AG04450 (cell line): Measurements from ENCODE around the gene UBAP1L. TPM values are rescaled to one million over a fixed set of nuclear protein-coding genes. Genes with fewer than 3 reads are reported as not detected.

Source experiments
- CTCF ChIA-PET: fragments of 300-600, 350-600 bp; formaldehyde crosslinking; extraction: SDS; loops from one replicate; lab custom pipeline; 2022; ENCODE audit warnings: antibody characterized with exemption, inconsistent platforms; lab: Charles Lee
- POLR2A ChIA-PET: fragments of 350-600 bp; formaldehyde crosslinking; extraction: SDS; loops from one replicate; lab custom pipeline; 2021; ENCODE audit warnings: antibody characterized with exemption, inconsistent platforms; lab: Yijun Ruan, JAX
- DNase-seq: peaks from one replicate; pipeline ENCODE4 v3.0.0-alpha.2; 2011; ENCODE audit warnings: low read depth, low spot score
- H3K27ac ChIP-seq: one replicate; pipeline ENCODE4 v1.5.1; 2012; ENCODE audit warnings: low read depth, low read length, control low read depth
- H3K27me3 ChIP-seq: one replicate; pipeline ENCODE4 v1.6.0; 2012; ENCODE audit warnings: low read length; ENCODE audit not compliant: control insufficient read depth, insufficient read depth
- H3K4me3 ChIP-seq: 2 replicates; pipeline ENCODE4 v1.5.1; 2011; ENCODE audit warnings: mild to moderate bottlenecking, low read depth, low read length, control low read depth
- H3K9me3 ChIP-seq: 2 replicates; pipeline ENCODE4 v1.5.1; 2012; ENCODE audit warnings: low read length; ENCODE audit not compliant: control insufficient read depth, insufficient read depth
- CTCF ChIP-seq: IDR thresholded peaks from 2 replicates; pipeline ENCODE4 v1.5.1; 2011; ENCODE audit warnings: low read depth, low read length, control low read depth, inconsistent platforms
- polyA plus RNA-seq: library from polyadenylated mRNA; depleted of rRNA; stranded (reverse); fragments of >200 nt; gene quantifications from 2 replicates; pipeline ENCODE4 v1.2.3, GENCODE V29; 2011

The UBAP1L gene
- polyA plus RNA-seq, 1 experiment: 0.46 TPM

- CTCF ChIA-PET: interaction anchor here (0.5 to 2.1 kb wide), 3 partner anchors 10 to 41 kb away, joined by 4 to 8 read pairs (median 6); no protein-coding TSS in a partner anchor
These were observed 54.9 kb downstream of the UBAP1L start for GRCh38 chr15:65059931-65060596.

GRCh38 chr15:65059369-65059750, 55.6 kb downstream of the UBAP1L start:
- TF ChIP-seq CTCF: no peak
- ChIA-PET POLR2A (interaction anchor here (1.5 kb wide), 1 partner anchor 10 kb away, joined by 4 read pairs; no protein-coding TSS in a partner anchor), CTCF (interaction anchor here (1.9 to 2.1 kb wide), 2 partner anchors 26 to 42 kb away, joined by 6 to 8 read pairs; no protein-coding TSS in a partner anchor)
- Histone ChIP-seq H3K27me3 (peaks cover 7% of the 10 kb centered on the region), H3K9me3 (peaks cover 4% of the 10 kb centered on the region), H3K27ac (no peak overlapping the region), H3K4me3 (no peak overlapping the region)
- DNase-seq: no peak

More at GRCh38 chr15:65059931-65060596, 54.9 kb downstream of the UBAP1L start:
- POLR2A ChIA-PET: interaction anchor here (1.5 kb wide), 1 partner anchor 9 kb away, joined by 4 read pairs; no protein-coding TSS in a partner anchor
- Histone ChIP-seq H3K27ac (no peak overlapping the region), H3K4me3 (no peak overlapping the region), H3K9me3 (peaks cover 4% of the 10 kb centered on the region), H3K27me3 (peaks cover 9% of the 10 kb centered on the region)
- no peak for TF ChIP-seq CTCF
- no peak for DNase-seq

GRCh38 chr15:65058394-65059368, 56.3 kb downstream of the UBAP1L start:
- Histone ChIP-seq H3K27me3 (peaks cover 7% of the 10 kb centered on the region), H3K27ac (no peak overlapping the region), H3K9me3 (peaks cover 4% of the 10 kb centered on the region), H3K4me3 (no peak overlapping the region)
- DNase-seq: no peak
- ChIA-PET CTCF (interaction anchor here (0.5 to 1.3 kb wide), 2 partner anchors 31 to 43 kb away, joined by 3 to 4 read pairs; no protein-coding TSS in a partner anchor), POLR2A (interaction anchor here (1.5 kb wide), 1 partner anchor 10 kb away, joined by 4 read pairs; no protein-coding TSS in a partner anchor)
- TF ChIP-seq CTCF: no peak

- no peak overlapping the region for H3K4me3 ChIP-seq
- CTCF ChIA-PET: interaction anchor here (2.4 to 6.2 kb wide), 2 partner anchors 25 to 29 kb away, joined by 6 to 83 read pairs; no protein-coding TSS in a partner anchor
These were observed 57.5 kb downstream of the UBAP1L start for GRCh38 chr15:65057549-65057940.

More at GRCh38 chr15:65057549-65057940, 57.5 kb downstream of the UBAP1L start:
- POLR2A ChIA-PET: no interaction called here
- H3K27ac ChIP-seq: no peak overlapping the region
- no peak for DNase-seq
- TF ChIP-seq CTCF: no peak
- H3K9me3 ChIP-seq: peaks cover 4% of the 10 kb centered on the region
- peaks cover 7% of the 10 kb centered on the region for H3K27me3 ChIP-seq
